ENCODE data around the gene NT5C2.
"Not testable (repeated sequence)": the region's sequence is repeated elsewhere in the genome, so short reads cannot be mapped to it uniquely, and the experiment has no call there.

The NT5C2 gene

GRCh38 chr10:103080891-103081581 is 112.0 kb downstream of the NT5C2 start:
- Mint-ChIP-seq H3K36me3 (peaks cover 6% of the 10 kb centered on the region), H3K9me3 (ENCODE audit: low read depth) (no peaks in the 10 kb centered on the region), H3K27me3 (no peaks in the 10 kb centered on the region), H3K4me1 (ENCODE audit: low read depth) (no peaks in the 10 kb centered on the region), H3K4me3 (no peak overlapping the region), H3K27ac (no peak overlapping the region)

- Mint-ChIP-seq H3K27me3 (no peaks in the 10 kb centered on the region), H3K36me3 (peaks cover 6% of the 10 kb centered on the region), H3K27ac (no peak overlapping the region), H3K9me3 (ENCODE audit: low read depth) (no peaks in the 10 kb centered on the region), H3K4me3 (no peak overlapping the region), H3K4me1 (ENCODE audit: low read depth) (no peaks in the 10 kb centered on the region)
Measured at GRCh38 chr10:103079946-103080345, 113.1 kb downstream of the NT5C2 start.

GRCh38 chr10:103079100-103079499 is 114.0 kb downstream of the NT5C2 start:
- H3K4me1 Mint-ChIP-seq (ENCODE audit: low read depth) = no peaks in the 10 kb centered on the region
- H3K4me3 Mint-ChIP-seq = no peak overlapping the region
- H3K36me3 Mint-ChIP-seq = peaks cover 6% of the 10 kb centered on the region
- H3K27ac Mint-ChIP-seq = no peak overlapping the region
- H3K9me3 Mint-ChIP-seq (ENCODE audit: low read depth) = no peaks in the 10 kb centered on the region
- H3K27me3 Mint-ChIP-seq = no peaks in the 10 kb centered on the region

GRCh38 chr10:103078676-103079075 is 114.4 kb downstream of the NT5C2 start:
- no peak overlapping the region for H3K27ac Mint-ChIP-seq
- H3K36me3 Mint-ChIP-seq = peaks cover 6% of the 10 kb centered on the region
- H3K27me3 Mint-ChIP-seq = no peaks in the 10 kb centered on the region
- no peaks in the 10 kb centered on the region for H3K9me3 Mint-ChIP-seq (ENCODE audit: low read depth)
- no peaks in the 10 kb centered on the region for H3K4me1 Mint-ChIP-seq (ENCODE audit: low read depth)
- no peak overlapping the region for H3K4me3 Mint-ChIP-seq

- Mint-ChIP-seq H3K4me1 (ENCODE audit: low read depth) (no peaks in the 10 kb centered on the region), H3K27ac (no peak overlapping the region), H3K4me3 (no peak overlapping the region), H3K27me3 (no peaks in the 10 kb centered on the region), H3K36me3 (peaks cover 6% of the 10 kb centered on the region), H3K9me3 (ENCODE audit: low read depth) (no peaks in the 10 kb centered on the region)
Measured at GRCh38 chr10:103078309-103078615, 114.8 kb downstream of the NT5C2 start.

GRCh38 chr10:103077491-103078308 is 115.4 kb downstream of the NT5C2 start:
- Mint-ChIP-seq H3K9me3 (ENCODE audit: low read depth) (no peaks in the 10 kb centered on the region), H3K27ac (no peak overlapping the region)

GRCh38 chr10:103077020-103077419 is 116.1 kb downstream of the NT5C2 start:
- peaks cover 6% of the 10 kb centered on the region for H3K36me3 Mint-ChIP-seq
- no peaks in the 10 kb centered on the region for H3K9me3 Mint-ChIP-seq (ENCODE audit: low read depth)
- no peak overlapping the region for H3K27ac Mint-ChIP-seq
- H3K4me1 Mint-ChIP-seq (ENCODE audit: low read depth) = no peaks in the 10 kb centered on the region
- no peaks in the 10 kb centered on the region for H3K27me3 Mint-ChIP-seq
- no peak overlapping the region for H3K4me3 Mint-ChIP-seq

More at GRCh38 chr10:103077491-103078308, 115.4 kb downstream of the NT5C2 start:
- Mint-ChIP-seq H3K4me3 (no peak overlapping the region), H3K36me3 (peaks cover 6% of the 10 kb centered on the region), H3K4me1 (ENCODE audit: low read depth) (no peaks in the 10 kb centered on the region), H3K27me3 (no peaks in the 10 kb centered on the region)

GRCh38 chr10:103072891-103073290 is 120.2 kb downstream of the NT5C2 start:
- no peak overlapping the region for H3K4me3 Mint-ChIP-seq
- H3K27ac Mint-ChIP-seq = no peak overlapping the region
- peaks cover 6% of the 10 kb centered on the region for H3K36me3 Mint-ChIP-seq
- H3K4me1 Mint-ChIP-seq (ENCODE audit: low read depth) = peaks cover 24% of the 10 kb centered on the region
- no peaks in the 10 kb centered on the region for H3K9me3 Mint-ChIP-seq (ENCODE audit: low read depth)
- H3K27me3 Mint-ChIP-seq = no peaks in the 10 kb centered on the region

GRCh38 chr10:103072276-103072675 is 120.8 kb downstream of the NT5C2 start:
- Mint-ChIP-seq H3K36me3 (peaks cover 2% of the 10 kb centered on the region), H3K4me3 (no peak overlapping the region), H3K27me3 (no peaks in the 10 kb centered on the region), H3K4me1 (ENCODE audit: low read depth) (peaks cover 24% of the 10 kb centered on the region), H3K27ac (no peak overlapping the region), H3K9me3 (ENCODE audit: low read depth) (no peaks in the 10 kb centered on the region)

GRCh38 chr10:103069453-103070331 is 123.4 kb downstream of the NT5C2 start:
- Mint-ChIP-seq H3K4me1 (ENCODE audit: low read depth) (peaks cover 24% of the 10 kb centered on the region), H3K4me3 (no peak overlapping the region), H3K9me3 (ENCODE audit: low read depth) (no peaks in the 10 kb centered on the region), H3K36me3 (no peaks in the 10 kb centered on the region), H3K27me3 (no peaks in the 10 kb centered on the region), H3K27ac (no peak overlapping the region)

- H3K36me3 Mint-ChIP-seq = no peaks in the 10 kb centered on the region
- H3K27me3 Mint-ChIP-seq = no peaks in the 10 kb centered on the region
- no peaks in the 10 kb centered on the region for H3K9me3 Mint-ChIP-seq (ENCODE audit: low read depth)
- no peak overlapping the region for H3K4me3 Mint-ChIP-seq
- peaks cover 24% of the 10 kb centered on the region for H3K4me1 Mint-ChIP-seq (ENCODE audit: low read depth)
- no peak overlapping the region for H3K27ac Mint-ChIP-seq
Measured at GRCh38 chr10:103067956-103068355, 125.1 kb downstream of the NT5C2 start.

GRCh38 chr10:103067484-103067883 is 125.6 kb downstream of the NT5C2 start:
- Mint-ChIP-seq H3K4me1 (ENCODE audit: low read depth) (peaks cover 24% of the 10 kb centered on the region), H3K4me3 (no peak overlapping the region), H3K27me3 (no peaks in the 10 kb centered on the region), H3K36me3 (no peaks in the 10 kb centered on the region), H3K27ac (no peak overlapping the region), H3K9me3 (ENCODE audit: low read depth) (no peaks in the 10 kb centered on the region)

- H3K27ac Mint-ChIP-seq; H3K27me3 Mint-ChIP-seq; H3K9me3 Mint-ChIP-seq (ENCODE audit: low read depth); H3K36me3 Mint-ChIP-seq; H3K4me3 Mint-ChIP-seq: not testable (repeated sequence)
- peaks cover 24% of the 10 kb centered on the region for H3K4me1 Mint-ChIP-seq (ENCODE audit: low read depth)
Measured at GRCh38 chr10:103067099-103067477, 126.0 kb downstream of the NT5C2 start.

GRCh38 chr10:103066141-103067098 is 126.7 kb downstream of the NT5C2 start:
- no peak overlapping the region for H3K27ac Mint-ChIP-seq
- peaks cover 24% of the 10 kb centered on the region for H3K4me1 Mint-ChIP-seq (ENCODE audit: low read depth)
- no peaks in the 10 kb centered on the region for H3K27me3 Mint-ChIP-seq
- no peaks in the 10 kb centered on the region for H3K36me3 Mint-ChIP-seq
- H3K9me3 Mint-ChIP-seq (ENCODE audit: low read depth) = no peaks in the 10 kb centered on the region
- no peak overlapping the region for H3K4me3 Mint-ChIP-seq
